CD4-positive, alpha-beta T cell treated with Interleukin-6 for 4 hours (primary cell): ENCODE measurements around the gene PAX3.

ENCODE experiments used
- DNase-seq: peaks from one replicate; pipeline ENCODE4 v3.0.0-alpha.2; 2020; ENCODE audit warnings: mixed read lengths

PAX3 gene

GRCh38 chr2:222295368-222296062, 3.3 kb downstream of the PAX3 start:
- no peak for DNase-seq

DNA sequence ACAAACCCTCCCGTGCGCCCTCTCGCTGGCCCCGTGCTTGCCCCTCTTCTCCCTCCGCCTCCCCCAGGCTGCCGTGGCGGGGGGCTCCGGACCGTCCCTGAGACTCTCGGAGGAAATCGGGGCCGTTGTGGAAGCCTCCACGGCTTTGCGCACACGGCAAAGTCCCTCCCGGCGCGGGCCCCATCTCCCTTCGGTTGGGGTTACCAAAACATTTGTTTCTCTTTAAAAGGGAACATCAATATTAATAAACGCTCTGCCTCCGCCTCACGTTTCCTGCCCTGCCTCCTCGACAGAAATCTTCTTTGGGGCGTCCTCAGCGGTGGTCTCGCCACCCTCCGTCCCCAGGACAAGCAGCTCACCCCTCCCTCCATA, 3.8 kb downstream of the PAX3 start:
- no peak for DNase-seq

- DNase-seq = no peak
Observed at GRCh38 chr2:222293660-222294630, 4.9 kb downstream of the PAX3 start.

DNA sequence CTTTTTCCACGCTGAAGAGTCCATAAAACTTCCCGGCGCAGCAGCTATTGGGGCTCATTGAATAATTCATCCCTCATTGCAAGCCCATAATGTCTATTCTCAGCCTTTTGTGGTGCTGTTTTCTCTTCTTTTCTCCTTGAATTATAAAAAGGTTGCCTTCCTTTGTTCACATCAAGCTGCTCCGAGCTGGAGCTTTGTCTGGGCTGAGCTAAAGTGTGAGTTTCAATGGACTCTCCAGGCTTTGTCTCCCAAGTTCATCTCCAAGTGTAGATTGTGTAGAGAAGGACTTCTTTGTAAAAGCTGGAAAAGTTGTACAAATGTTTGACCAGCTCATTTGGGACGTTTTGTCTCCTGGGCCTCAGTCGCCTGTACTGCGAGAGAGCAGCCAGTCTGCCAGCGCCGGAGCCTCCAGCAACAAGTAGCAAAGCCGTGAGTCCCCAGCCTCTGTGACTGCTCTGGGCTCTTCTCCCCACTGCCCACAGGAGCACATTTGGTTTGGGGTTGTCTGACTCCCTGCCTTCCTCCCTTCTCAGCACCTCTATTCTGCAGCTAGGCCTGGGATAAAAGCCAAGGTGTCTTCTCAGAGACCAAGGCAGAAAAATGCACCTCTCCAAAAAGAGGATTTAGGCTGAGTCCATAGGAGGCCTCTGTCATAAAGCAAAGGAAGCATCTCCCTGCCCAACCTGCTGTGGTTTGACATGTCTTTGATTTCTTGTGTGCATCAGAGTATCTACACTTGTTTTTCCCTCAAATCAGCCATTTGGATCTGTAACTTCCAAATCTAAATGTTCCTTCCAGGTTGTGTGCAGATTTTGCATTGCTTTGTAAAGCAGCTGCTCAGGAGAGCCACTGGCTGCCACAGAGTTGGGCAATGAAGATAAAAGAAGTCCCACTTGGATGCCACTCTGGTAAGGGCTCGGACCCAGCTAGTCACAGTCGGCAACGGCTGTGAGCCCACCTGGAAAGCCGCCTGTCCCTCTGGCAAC, 6.4 kb downstream of the PAX3 start:
- DNase-seq = no peak

DNA sequence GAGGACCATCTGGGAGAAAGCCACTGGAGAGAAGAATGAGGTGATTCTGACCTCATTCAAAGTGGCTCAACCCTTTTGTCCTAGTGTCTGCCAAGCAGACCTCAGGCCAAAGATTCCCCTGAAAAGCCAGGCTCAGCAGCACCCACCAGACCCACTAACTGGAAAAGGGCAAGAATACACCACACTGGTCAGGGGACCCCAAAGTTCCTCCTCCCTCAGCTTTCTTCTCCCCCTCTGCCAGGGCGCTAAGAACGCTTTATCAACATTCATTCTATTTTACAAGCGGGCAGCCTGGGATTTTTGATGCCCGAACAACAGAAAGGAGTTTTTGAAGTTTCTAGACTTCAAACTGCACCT, 7.3 kb downstream of the PAX3 start:
- DNase-seq = no peak

GRCh38 chr2:222290736-222291484, 7.9 kb downstream of the PAX3 start:
- DNase-seq = no peak

DNA sequence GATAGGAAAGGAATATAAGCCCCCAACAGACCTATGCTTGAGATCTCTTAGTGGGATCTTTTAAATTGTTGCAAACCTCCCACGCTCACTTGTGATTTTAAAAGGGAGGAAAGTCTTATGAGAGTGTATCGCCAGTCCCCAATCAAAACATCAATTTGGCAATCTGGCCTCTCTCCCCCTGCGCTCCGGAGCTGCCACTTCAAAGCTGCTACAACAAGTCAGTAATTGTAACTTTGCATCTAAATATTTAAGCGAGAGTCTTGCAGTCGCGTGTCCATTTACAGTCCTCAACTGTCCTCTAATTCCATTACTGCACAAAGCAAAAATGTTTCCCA, 8.4 kb downstream of the PAX3 start:
- DNase-seq = no peak

GRCh38 chr2:222289278-222290160, 9.3 kb downstream of the PAX3 start:
- no peak for DNase-seq

- DNase-seq = no peak
Observed at GRCh38 chr2:222288590-222289277, 10.1 kb downstream of the PAX3 start.

DNA sequence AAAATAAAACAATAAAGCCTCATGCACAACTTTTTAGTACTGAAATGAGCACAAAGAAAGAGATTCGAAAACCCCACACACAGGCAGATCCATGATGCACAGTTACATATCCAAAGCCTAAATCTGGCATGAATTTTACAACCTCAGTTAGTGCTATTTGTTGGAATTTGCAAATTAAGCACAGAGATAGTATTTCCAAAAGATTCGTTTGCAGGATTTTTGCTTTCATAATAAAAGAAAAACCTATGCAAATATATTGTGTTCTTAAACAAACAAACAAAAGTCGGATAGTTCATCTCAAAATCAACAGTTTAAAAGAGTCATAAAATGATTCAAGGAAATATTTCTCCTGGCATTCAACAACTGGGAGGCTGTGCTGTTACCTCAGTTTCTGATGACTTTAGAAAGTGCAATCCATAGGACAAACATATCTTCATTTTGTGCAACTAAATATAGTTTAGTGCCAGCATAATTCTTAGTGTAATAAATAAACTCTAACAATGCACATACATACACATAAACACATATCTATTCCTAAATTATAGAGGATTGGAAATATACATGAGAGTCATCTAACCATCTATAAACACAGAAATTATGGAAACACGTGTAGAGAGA, 10.8 kb downstream of the PAX3 start:
- DNase-seq = no peak

DNA sequence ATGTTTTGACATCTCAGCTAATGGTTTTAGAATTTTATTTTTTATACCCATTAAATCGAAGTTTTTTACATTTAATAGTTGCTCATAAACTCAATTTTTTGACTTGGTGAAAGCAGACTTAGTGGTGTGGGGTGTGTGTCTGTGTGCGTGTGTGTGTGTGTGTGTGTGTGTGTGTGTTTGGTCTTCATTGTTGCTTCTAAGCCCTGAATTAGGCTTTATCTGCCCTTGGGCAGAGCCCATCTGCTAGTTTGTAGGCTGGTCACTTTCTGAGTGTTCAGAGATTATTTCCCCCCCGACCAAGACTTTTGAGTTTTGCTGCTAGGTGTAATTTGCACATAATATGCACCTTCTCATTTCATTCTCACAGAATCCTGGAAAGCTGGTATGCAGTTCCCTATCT, 14.3 kb downstream of the PAX3 start:
- DNase-seq = no peak

DNA sequence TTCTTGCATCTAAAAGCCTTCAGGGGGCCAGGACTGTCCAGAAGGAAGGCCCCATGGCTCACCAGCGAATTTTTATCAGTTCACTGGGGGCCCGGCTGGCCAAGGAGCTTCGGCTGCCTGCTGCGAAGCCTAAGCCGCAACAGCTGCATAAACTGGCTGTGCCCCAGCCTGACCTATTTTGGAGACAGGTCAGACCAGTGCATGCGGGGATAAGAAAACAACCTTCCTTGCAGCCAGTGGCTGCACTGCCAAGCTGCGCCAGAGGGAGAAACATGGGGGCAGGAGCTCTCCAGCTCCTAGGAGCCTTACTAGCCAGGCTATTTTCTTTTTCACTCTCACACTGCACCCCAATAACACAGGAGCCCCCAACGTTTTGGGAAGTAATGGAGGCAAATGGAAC, 15.2 kb downstream of the PAX3 start:
- no peak for DNase-seq

GRCh38 chr2:222281506-222281905, 17.3 kb downstream of the PAX3 start:
- DNase-seq = no peak

DNA sequence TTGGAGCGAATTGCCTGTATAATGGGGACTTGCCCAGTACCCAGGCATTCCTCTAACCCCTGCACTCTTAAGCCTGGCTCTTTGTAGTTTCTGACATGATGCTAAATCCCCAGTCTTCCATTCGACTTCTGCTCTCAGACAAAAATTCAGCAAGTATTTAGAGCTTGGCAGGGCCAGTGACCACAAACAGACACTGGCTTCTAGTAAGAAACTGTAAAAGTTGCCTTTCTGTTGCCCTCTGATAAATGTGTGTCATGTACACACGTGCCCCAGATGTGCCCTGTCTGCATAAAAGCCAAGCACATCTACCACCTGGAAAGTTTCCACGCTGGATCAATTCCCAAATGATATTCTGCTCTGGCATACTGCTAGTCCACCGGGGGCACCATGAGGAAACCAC, 18.0 kb downstream of the PAX3 start:
- no peak for DNase-seq

- no peak for DNase-seq
Observed at GRCh38 chr2:222272446-222273015, 26.3 kb downstream of the PAX3 start.

DNA sequence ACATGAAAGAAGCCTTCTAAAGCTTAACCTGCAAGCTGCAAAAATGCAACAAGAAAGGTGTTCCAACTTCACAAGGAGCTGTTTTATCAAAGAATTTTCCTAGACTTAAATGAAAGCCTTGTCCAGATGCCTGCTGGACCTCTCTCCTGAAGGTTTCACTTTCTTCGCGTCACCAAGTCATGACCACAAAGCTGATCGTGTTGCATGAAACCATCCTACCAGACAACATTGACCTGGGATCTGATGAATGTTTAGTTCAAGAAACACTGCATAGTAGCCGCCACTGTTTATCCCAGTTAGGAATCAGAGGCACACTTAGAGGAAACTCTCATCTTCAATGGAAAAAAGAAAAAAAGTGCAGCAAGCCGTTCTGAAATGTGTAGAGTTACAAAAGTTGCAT, 26.9 kb downstream of the PAX3 start:
- DNase-seq = no peak

- DNase-seq = no peak
Observed at GRCh38 chr2:222270396-222270795, 28.4 kb downstream of the PAX3 start.

- no peak for DNase-seq
Observed at GRCh38 chr2:222269132-222269531, 29.7 kb downstream of the PAX3 start.

DNA sequence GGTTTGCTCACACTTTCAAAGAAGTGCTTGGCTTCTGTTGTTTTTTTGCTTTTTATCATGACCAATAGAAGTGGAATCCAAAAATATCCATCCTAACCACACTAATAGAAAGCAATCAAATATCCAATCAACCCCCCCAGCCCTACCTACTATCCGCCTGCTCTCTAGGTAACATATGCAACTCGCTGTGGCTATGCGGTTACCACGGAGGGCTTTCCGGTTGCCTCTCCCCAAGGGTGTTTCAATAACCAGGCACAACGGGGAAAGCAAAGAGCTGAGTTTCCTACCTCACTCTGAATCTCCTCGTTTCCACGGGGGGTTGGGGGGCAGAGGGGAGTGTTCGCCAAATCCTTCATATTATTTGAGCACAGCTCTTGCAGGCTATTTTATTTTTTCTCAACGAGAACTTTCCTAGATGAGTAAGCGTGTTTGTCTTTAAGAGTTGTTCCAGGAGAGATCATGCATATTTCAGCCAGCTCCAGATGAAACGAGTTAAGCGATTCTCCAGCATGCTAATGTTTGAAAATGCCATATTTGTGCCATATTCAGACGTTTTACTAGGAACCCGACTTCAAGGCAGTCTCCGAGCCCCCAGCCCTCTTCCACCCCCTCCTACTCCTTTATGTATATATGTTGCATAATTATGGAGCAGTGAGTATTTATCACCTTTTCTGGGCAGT, 30.3 kb downstream of the PAX3 start:
- DNase-seq = no peak
